HepG2 (cell line): ENCODE measurements around the gene ADCY7. TPM values are rescaled to one million over a fixed set of nuclear protein-coding genes. Genes with fewer than 3 reads are reported as not detected.

ENCODE experiments used
- GLI4 ChIP-seq: sonication (generic); formaldehyde crosslinking; IDR thresholded peaks from 2 replicates; pipeline ENCODE4 v1.5.1; 2020; ENCODE audit warnings: missing genetic modification reagents, mild to moderate bottlenecking, moderate library complexity, borderline replicate concordance
- HNF4G ChIP-seq, 2 experiments: sonication (generic) in 1 of 2; formaldehyde crosslinking in 1 of 2; IDR thresholded peaks; 2 replicates each; pipeline versions ENCODE4 v1.4.0 to v1.6.1; 2011 to 2020; ENCODE audit warnings: borderline replicate concordance in 2 of 2, low read depth in 2 of 2, mild to moderate bottlenecking in 2 of 2, low read length in 1 of 2, missing genetic modification reagents in 1 of 2, moderate library complexity in 1 of 2
- HOXA9 ChIP-seq: sonication (generic); formaldehyde crosslinking; IDR thresholded peaks from 2 replicates; pipeline ENCODE4 v1.8.1; 2022; ENCODE audit warnings: missing genetic modification reagents, mild to moderate bottlenecking, moderate library complexity, borderline replicate concordance
- KDM5B ChIP-seq: sonication (generic); formaldehyde crosslinking; IDR thresholded peaks from 2 replicates; pipeline ENCODE4 v1.4.0; 2020; ENCODE audit warnings: missing genetic modification reagents, mild to moderate bottlenecking, borderline replicate concordance
- KDM6A ChIP-seq: IDR thresholded peaks from 2 replicates; pipeline ENCODE4 v1.6.1; 2016; ENCODE audit warnings: low read depth
- MATR3 ChIP-seq: sonication (generic); formaldehyde crosslinking; IDR thresholded peaks from 2 replicates; pipeline ENCODE4 v1.4.0; 2020; ENCODE audit warnings: missing genetic modification reagents
- MYC ChIP-seq: sonication (generic); formaldehyde crosslinking; IDR thresholded peaks from 2 replicates; pipeline ENCODE4 v1.9.0; 2021; ENCODE audit warnings: missing genetic modification reagents, borderline replicate concordance
- NFRKB ChIP-seq: fragments of 450-650 bp; IDR thresholded peaks from 2 replicates; pipeline ENCODE4 v1.6.1; 2017
- ZEB1 ChIP-seq: IDR thresholded peaks from 2 replicates; pipeline ENCODE4 v1.6.1; 2012; ENCODE audit warnings: mild to moderate bottlenecking, low read depth, inconsistent platforms; ENCODE audit not compliant: insufficient replicate concordance
- ZIK1 ChIP-seq: sonication (generic); formaldehyde crosslinking; IDR thresholded peaks from 2 replicates; pipeline ENCODE4 v1.5.0; 2020; ENCODE audit warnings: mild to moderate bottlenecking, low read depth, missing genetic modification reagents, borderline replicate concordance
- ZNF263 ChIP-seq: sonication (generic); formaldehyde crosslinking; IDR thresholded peaks from 2 replicates; pipeline ENCODE4 v1.4.0; 2020; ENCODE audit warnings: missing genetic modification reagents
- ZNF530 ChIP-seq: sonication (generic); formaldehyde crosslinking; IDR thresholded peaks from 2 replicates; pipeline ENCODE4 v1.5.0; 2020; ENCODE audit warnings: low read depth, mild to moderate bottlenecking, missing genetic modification reagents
- ZNF577 ChIP-seq: sonication (generic); formaldehyde crosslinking; IDR thresholded peaks from 2 replicates; pipeline ENCODE4 v1.4.0; 2020; ENCODE audit warnings: mild to moderate bottlenecking, low read depth, missing genetic modification reagents, borderline replicate concordance
- ZNF629 ChIP-seq: sonication (generic); formaldehyde crosslinking; conservative IDR thresholded peaks from 2 replicates; pipeline ENCODE4 v1.5.0; 2020; ENCODE audit warnings: missing genetic modification reagents
- ZNF747 ChIP-seq: sonication (generic); formaldehyde crosslinking; IDR thresholded peaks from 2 replicates; pipeline ENCODE4 v1.8.1; 2023; ENCODE audit warnings: missing genetic modification reagents, mild to moderate bottlenecking, borderline replicate concordance
- ZSCAN25 ChIP-seq: sonication (generic); formaldehyde crosslinking; IDR thresholded peaks from 2 replicates; pipeline ENCODE4 v1.8.0; 2022; ENCODE audit warnings: mild to moderate bottlenecking, missing genetic modification reagents
- polyA plus RNA-seq, 8 experiments: library from polyadenylated mRNA; depleted of rRNA in 3 of 8; stranded (reverse) in 7 of 8; unstranded in 1 of 8; fragments of >200 nt; fragmentation: Illumina TruSeq in 4 of 8; extraction: Trizol in 4 of 8; gene quantifications; 2 replicates each; pipeline versions ENCODE4 v1.2.1 to v1.2.3, GENCODE V29; 2011 to 2016; ENCODE audit warnings: low read depth in 4 of 8, missing spikeins in 1 of 8, mixed read lengths in 1 of 8; ENCODE audit not compliant: insufficient read depth in 1 of 8
- total RNA-seq, 5 experiments: library from RNA; depleted of rRNA; stranded (reverse); fragments of >200 nt; fragmentation: Illumina TruSeq; extraction: Trizol; gene quantifications; 2 replicates each; pipeline ENCODE4 v1.2.3, GENCODE V29; 2016; ENCODE audit warnings: low read depth in 1 of 5
- TF ChIP-seq, protein P1 (sequence below): sonication (generic); formaldehyde crosslinking; IDR thresholded peaks from 2 replicates; pipeline ENCODE4 v1.4.0; 2020; ENCODE audit warnings: mild to moderate bottlenecking, missing genetic modification reagents
- TF ChIP-seq, protein P2 (sequence below): sonication (generic); formaldehyde crosslinking; IDR thresholded peaks from 2 replicates; pipeline ENCODE4 v1.5.1; 2020; ENCODE audit warnings: mild to moderate bottlenecking, missing genetic modification reagents, borderline replicate concordance
- TF ChIP-seq, protein P3 (sequence below): sonication (generic); formaldehyde crosslinking; IDR thresholded peaks from 2 replicates; pipeline ENCODE4 v1.8.0; 2022; ENCODE audit warnings: low read depth, missing genetic modification reagents
- TF ChIP-seq, protein P4 (sequence below): sonication (generic); formaldehyde crosslinking; IDR thresholded peaks from 2 replicates; pipeline ENCODE4 v1.9.0; 2021; ENCODE audit warnings: missing genetic modification reagents, borderline replicate concordance

The ADCY7 gene
- total and polyA plus RNA-seq, 2 of the 13 experiments (the other 11 are each of a cell fraction or from before 2014, with no cell fraction given) = 2.2 to 4.3 TPM

DNA sequence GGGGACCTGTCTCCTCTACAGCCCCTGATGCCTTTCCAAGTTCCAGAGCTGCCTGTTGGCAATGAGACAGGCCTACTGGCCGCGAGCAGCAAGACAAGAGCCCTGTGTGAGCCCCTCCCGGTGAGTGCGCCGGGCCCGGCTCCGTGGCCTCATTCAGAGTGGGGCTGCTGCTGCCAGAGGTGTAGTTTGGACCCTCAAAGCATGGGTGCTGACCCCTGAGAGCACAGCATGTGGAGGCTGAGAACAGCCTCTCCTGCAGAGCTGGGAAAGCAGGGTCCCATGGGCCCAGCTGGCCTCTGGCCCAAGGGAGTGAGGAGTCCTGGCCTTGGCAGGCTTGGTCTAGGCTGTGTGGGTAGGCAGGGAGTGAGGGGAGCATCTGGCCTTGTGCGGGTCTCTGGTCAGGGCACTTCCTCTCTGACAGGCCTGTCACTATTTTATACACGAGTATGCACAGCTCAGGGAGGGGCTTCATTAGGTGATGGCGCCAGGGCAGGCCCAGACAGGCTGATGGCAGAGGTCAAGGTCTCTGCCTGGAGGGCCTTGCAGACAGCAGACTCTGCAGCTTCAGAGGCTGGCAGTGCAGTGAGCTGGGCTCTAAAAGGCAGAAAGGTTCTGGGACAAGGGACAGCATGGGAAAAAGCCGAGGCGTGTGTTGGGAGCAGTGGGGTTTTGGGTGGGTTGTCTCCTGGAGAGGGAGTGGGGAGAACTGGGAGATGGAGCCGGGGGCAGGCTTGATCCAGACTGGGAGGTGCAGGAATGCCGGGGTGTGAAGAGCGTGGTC is 43.4 kb downstream of the ADCY7 start (continued):
- TF ChIP-seq ZEB1 (no peak), MYC (CRISPR knock-in tag) (no peak), GLI4 (CRISPR knock-in tag) (no peak), NFRKB (no peak), ZNF263 (CRISPR knock-in tag) (peak; percentile 15; the same call in 1 of the 2 replicates), KDM6A (CRISPR knock-in tag) (no peak), KDM5B (CRISPR knock-in tag) (0 out of 2 replicates have a peak, but pooled peaks have one; percentile 15), HNF4G (IDR thresholded peaks at IDR 0.05; ENCODE audit: borderline replicate concordance, low read depth, low read length) (no peak), HNF4G (CRISPR knock-in tag; IDR thresholded peaks at IDR 0.05; ENCODE audit: borderline replicate concordance, low read depth) (no peak), MATR3 (CRISPR knock-in tag) (no peak), ZNF577 (no peak), ZNF530 (CRISPR knock-in tag) (no peak), HOXA9 (CRISPR knock-in tag) (no peak), ZIK1 (no peak; the same call in 1 of the 2 replicates), ZNF747 (CRISPR knock-in tag) (no peak), ZNF629 (no peak), ZSCAN25 (CRISPR knock-in tag) (no peak)
- TF ChIP-seq, protein P1, sequence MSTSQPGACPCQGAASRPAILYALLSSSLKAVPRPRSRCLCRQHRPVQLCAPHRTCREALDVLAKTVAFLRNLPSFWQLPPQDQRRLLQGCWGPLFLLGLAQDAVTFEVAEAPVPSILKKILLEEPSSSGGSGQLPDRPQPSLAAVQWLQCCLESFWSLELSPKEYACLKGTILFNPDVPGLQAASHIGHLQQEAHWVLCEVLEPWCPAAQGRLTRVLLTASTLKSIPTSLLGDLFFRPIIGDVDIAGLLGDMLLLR (CRISPR knock-in tag) = no peak
- TF ChIP-seq, protein P2, sequence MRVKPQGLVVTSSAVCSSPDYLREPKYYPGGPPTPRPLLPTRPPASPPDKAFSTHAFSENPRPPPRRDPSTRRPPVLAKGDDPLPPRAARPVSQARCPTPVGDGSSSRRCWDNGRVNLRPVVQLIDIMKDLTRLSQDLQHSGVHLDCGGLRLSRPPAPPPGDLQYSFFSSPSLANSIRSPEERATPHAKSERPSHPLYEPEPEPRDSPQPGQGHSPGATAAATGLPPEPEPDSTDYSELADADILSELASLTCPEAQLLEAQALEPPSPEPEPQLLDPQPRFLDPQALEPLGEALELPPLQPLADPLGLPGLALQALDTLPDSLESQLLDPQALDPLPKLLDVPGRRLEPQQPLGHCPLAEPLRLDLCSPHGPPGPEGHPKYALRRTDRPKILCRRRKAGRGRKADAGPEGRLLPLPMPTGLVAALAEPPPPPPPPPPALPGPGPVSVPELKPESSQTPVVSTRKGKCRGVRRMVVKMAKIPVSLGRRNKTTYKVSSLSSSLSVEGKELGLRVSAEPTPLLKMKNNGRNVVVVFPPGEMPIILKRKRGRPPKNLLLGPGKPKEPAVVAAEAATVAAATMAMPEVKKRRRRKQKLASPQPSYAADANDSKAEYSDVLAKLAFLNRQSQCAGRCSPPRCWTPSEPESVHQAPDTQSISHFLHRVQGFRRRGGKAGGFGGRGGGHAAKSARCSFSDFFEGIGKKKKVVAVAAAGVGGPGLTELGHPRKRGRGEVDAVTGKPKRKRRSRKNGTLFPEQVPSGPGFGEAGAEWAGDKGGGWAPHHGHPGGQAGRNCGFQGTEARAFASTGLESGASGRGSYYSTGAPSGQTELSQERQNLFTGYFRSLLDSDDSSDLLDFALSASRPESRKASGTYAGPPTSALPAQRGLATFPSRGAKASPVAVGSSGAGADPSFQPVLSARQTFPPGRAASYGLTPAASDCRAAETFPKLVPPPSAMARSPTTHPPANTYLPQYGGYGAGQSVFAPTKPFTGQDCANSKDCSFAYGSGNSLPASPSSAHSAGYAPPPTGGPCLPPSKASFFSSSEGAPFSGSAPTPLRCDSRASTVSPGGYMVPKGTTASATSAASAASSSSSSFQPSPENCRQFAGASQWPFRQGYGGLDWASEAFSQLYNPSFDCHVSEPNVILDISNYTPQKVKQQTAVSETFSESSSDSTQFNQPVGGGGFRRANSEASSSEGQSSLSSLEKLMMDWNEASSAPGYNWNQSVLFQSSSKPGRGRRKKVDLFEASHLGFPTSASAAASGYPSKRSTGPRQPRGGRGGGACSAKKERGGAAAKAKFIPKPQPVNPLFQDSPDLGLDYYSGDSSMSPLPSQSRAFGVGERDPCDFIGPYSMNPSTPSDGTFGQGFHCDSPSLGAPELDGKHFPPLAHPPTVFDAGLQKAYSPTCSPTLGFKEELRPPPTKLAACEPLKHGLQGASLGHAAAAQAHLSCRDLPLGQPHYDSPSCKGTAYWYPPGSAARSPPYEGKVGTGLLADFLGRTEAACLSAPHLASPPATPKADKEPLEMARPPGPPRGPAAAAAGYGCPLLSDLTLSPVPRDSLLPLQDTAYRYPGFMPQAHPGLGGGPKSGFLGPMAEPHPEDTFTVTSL = no peak
- TF ChIP-seq, protein P3, sequence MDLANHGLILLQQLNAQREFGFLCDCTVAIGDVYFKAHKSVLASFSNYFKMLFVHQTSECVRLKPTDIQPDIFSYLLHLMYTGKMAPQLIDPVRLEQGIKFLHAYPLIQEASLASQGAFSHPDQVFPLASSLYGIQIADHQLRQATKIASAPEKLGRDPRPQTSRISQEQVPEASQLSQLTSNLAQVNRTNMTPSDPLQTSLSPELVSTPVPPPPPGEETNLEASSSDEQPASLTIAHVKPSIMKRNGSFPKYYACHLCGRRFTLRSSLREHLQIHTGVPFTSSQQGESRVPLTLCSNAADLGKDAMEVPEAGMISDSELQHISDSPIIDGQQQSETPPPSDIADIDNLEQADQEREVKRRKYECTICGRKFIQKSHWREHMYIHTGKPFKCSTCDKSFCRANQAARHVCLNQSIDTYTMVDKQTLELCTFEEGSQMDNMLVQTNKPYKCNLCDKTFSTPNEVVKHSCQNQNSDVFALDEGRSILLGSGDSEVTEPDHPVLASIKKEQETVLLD = no peak
- TF ChIP-seq, protein P4, sequence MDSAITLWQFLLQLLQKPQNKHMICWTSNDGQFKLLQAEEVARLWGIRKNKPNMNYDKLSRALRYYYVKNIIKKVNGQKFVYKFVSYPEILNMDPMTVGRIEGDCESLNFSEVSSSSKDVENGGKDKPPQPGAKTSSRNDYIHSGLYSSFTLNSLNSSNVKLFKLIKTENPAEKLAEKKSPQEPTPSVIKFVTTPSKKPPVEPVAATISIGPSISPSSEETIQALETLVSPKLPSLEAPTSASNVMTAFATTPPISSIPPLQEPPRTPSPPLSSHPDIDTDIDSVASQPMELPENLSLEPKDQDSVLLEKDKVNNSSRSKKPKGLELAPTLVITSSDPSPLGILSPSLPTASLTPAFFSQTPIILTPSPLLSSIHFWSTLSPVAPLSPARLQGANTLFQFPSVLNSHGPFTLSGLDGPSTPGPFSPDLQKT (CRISPR knock-in tag) = no peak
